Vagina (tissue), 2 donors: ENCODE data around the gene RGS6. TPM values are rescaled to one million over a fixed set of nuclear protein-coding genes. Genes with fewer than 3 reads are reported as not detected.

Experiments
- DNase-seq, 2 donors: peaks; one replicate each; pipeline ENCODE4 v3.0.0-alpha.2; 2017; ENCODE audit errors: extremely low spot score in 2 of 2
- H3K27ac ChIP-seq: fragments of 200-600 bp; sonication (generic); one replicate; pipeline ENCODE4 v1.5.1; 2019
- H3K27me3 ChIP-seq: fragments of 200-600 bp; sonication (generic); one replicate; pipeline ENCODE4 v1.5.1; 2019
- H3K36me3 ChIP-seq, 2 donors: fragments of 200-600 bp; sonication (generic); one replicate each; pipeline ENCODE4 v1.5.1; 2017 to 2019
- H3K4me1 ChIP-seq: fragments of 200-600 bp; sonication (generic); one replicate; pipeline ENCODE4 v1.5.1; 2019
- H3K4me3 ChIP-seq, 2 donors: fragments of 200-600 bp; sonication (generic); 1 replicate in 1 of 2; 2 replicates in 1 of 2; pipeline ENCODE4 v1.5.1; 2016 to 2019
- H3K9me3 ChIP-seq: fragments of 200-600 bp; sonication (generic); one replicate; pipeline ENCODE4 v1.5.1; 2019
- CTCF ChIP-seq, 3 experiments: fragments of 450-650 bp in 2 of 3; fragments of 200-600 bp in 1 of 3; sonication (generic) in 1 of 3; IDR thresholded peaks; one replicate each; pipeline ENCODE4 v1.5.1; 2017 to 2019; ENCODE audit warnings: antibody characterized with exemption in 3 of 3, mild to moderate bottlenecking in 2 of 3, moderate library complexity in 2 of 3
- POLR2A ChIP-seq, 2 donors: fragments of 450-650 bp; IDR thresholded peaks; one replicate each; pipeline ENCODE4 v1.6.1; 2017; ENCODE audit warnings: antibody characterized with exemption in 2 of 2, mild to moderate bottlenecking in 2 of 2, moderate library complexity in 2 of 2
- POLR2AphosphoS5 ChIP-seq, 2 donors: sonication (generic); formaldehyde crosslinking; IDR thresholded peaks; one replicate each; pipeline ENCODE4 v1.9.0; 2017; ENCODE audit warnings: antibody characterized with exemption in 2 of 2, mild to moderate bottlenecking in 2 of 2, low read depth in 1 of 2; ENCODE audit not compliant: insufficient read depth in 1 of 2
- intact Hi-C: fragments of 100-400 bp; cut with DNase I; formaldehyde crosslinking; loops from one replicate; pipeline ENCODE4 v1.15.1; 2023
- total RNA-seq: library from RNA; depleted of rRNA; stranded (reverse); fragments of >200 nt; gene quantifications from one replicate; pipeline ENCODE4 v1.2.3, GENCODE V29; 2016

RGS6 gene
- total RNA-seq, 1 donor from 2014 or later, result 2.0 TPM

GRCh38 chr14:72547999-72548398 lies 615.8 kb downstream of the RGS6 start:
- TF ChIP-seq CTCF (IDR thresholded peaks at IDR 0.05) (no peak), POLR2AphosphoS5 (IDR thresholded peaks at IDR 0.05; ENCODE audit: insufficient read depth in 1 of 2, low read depth in 1 of 2) (no peak), POLR2A (IDR thresholded peaks at IDR 0.05) (no peak)
- Histone ChIP-seq H3K27ac (no peak overlapping the region), H3K36me3 (no peaks in the 10 kb centered on the region), H3K4me3 (no peak overlapping the region), H3K4me1 (peaks cover 6% of the 10 kb centered on the region), H3K27me3 (no peaks in the 10 kb centered on the region), H3K9me3 (no peaks in the 10 kb centered on the region)
- no peak for DNase-seq
- intact Hi-C loops, result no loop called here

GRCh38 chr14:72549026-72549425 lies 616.8 kb downstream of the RGS6 start:
- H3K4me1 ChIP-seq, result peaks cover 6% of the 10 kb centered on the region
- no peak overlapping the region for H3K27ac ChIP-seq
- H3K4me3 ChIP-seq, result no peak overlapping the region
- DNase-seq, result no peak
- H3K36me3 ChIP-seq, result no peaks in the 10 kb centered on the region
- intact Hi-C loops, result no loop called here
- no peaks in the 10 kb centered on the region for H3K27me3 ChIP-seq
- no peak for TF ChIP-seq CTCF (IDR thresholded peaks at IDR 0.05)
- no peak for TF ChIP-seq POLR2AphosphoS5 (IDR thresholded peaks at IDR 0.05; ENCODE audit: insufficient read depth in 1 of 2, low read depth in 1 of 2)
- TF ChIP-seq POLR2A (IDR thresholded peaks at IDR 0.05), result no peak
- H3K9me3 ChIP-seq, result no peaks in the 10 kb centered on the region

- TF ChIP-seq CTCF (IDR thresholded peaks at IDR 0.05), result no peak
- no peak for TF ChIP-seq POLR2AphosphoS5 (IDR thresholded peaks at IDR 0.05; ENCODE audit: insufficient read depth in 1 of 2, low read depth in 1 of 2)
- no peak for TF ChIP-seq POLR2A (IDR thresholded peaks at IDR 0.05)
- intact Hi-C loops, result no loop called here
- no peaks in the 10 kb centered on the region for H3K27me3 ChIP-seq
- no peak for DNase-seq
- H3K9me3 ChIP-seq, result no peaks in the 10 kb centered on the region
- H3K4me3 ChIP-seq, result no peak overlapping the region
- H3K36me3 ChIP-seq, result no peaks in the 10 kb centered on the region
- H3K4me1 ChIP-seq, result peaks cover under 1% of the 10 kb centered on the region
- no peak overlapping the region for H3K27ac ChIP-seq
These were observed 617.6 kb downstream of the RGS6 start for GRCh38 chr14:72549854-72550253.

GRCh38 chr14:72550513-72550912 lies 618.3 kb downstream of the RGS6 start:
- Histone ChIP-seq H3K36me3 (no peaks in the 10 kb centered on the region), H3K4me3 (no peak overlapping the region), H3K9me3 (no peaks in the 10 kb centered on the region), H3K27ac (no peak overlapping the region), H3K4me1 (no peaks in the 10 kb centered on the region), H3K27me3 (no peaks in the 10 kb centered on the region)
- intact Hi-C loops, result no loop called here
- no peak for DNase-seq
- TF ChIP-seq CTCF (IDR thresholded peaks at IDR 0.05) (no peak), POLR2AphosphoS5 (IDR thresholded peaks at IDR 0.05; ENCODE audit: insufficient read depth in 1 of 2, low read depth in 1 of 2) (no peak), POLR2A (IDR thresholded peaks at IDR 0.05) (no peak)

GRCh38 chr14:72552236-72552635 lies 620.0 kb downstream of the RGS6 start:
- no peaks in the 10 kb centered on the region for H3K9me3 ChIP-seq
- intact Hi-C loops, result no loop called here
- TF ChIP-seq POLR2AphosphoS5 (IDR thresholded peaks at IDR 0.05; ENCODE audit: insufficient read depth in 1 of 2, low read depth in 1 of 2), result no peak
- no peak for TF ChIP-seq POLR2A (IDR thresholded peaks at IDR 0.05)
- TF ChIP-seq CTCF (IDR thresholded peaks at IDR 0.05), result no peak
- no peak for DNase-seq
- H3K27me3 ChIP-seq, result no peaks in the 10 kb centered on the region
- H3K36me3 ChIP-seq, result no peaks in the 10 kb centered on the region
- H3K4me1 ChIP-seq, result no peaks in the 10 kb centered on the region
- no peak overlapping the region for H3K27ac ChIP-seq
- H3K4me3 ChIP-seq, result no peak overlapping the region
